GM12892 (cell line): Measurements from ENCODE around the gene FKBP14.

Source experiments
- DNase-seq: peaks from one replicate; pipeline ENCODE4 v3.0.0; 2011; ENCODE audit not compliant: insufficient read length
- FAIRE-seq: peaks from 2 replicates; lab custom pipeline; 2011; peaks lifted over from hg19 to GRCh38; lab: Jason Lieb, UNC
- POLR2A ChIP-seq: IDR thresholded peaks from 2 replicates; pipeline ENCODE4 v1.6.1; 2011; ENCODE audit warnings: low read depth, low read length, control low read depth
- POLR2AphosphoS5 ChIP-seq: IDR thresholded peaks from 2 replicates; pipeline ENCODE4 v1.6.1; 2011; ENCODE audit warnings: low read depth, low read length, control low read depth
- TAF1 ChIP-seq: IDR thresholded peaks from 2 replicates; pipeline ENCODE4 v1.6.1; 2011; ENCODE audit warnings: low read depth, mild to moderate bottlenecking, control low read depth, low read length, borderline replicate concordance

FKBP14 gene

GRCh38 chr7:30003098-30003497, 23.4 kb downstream of the FKBP14 start:
- no peak for DNase-seq
- TF ChIP-seq POLR2A (no peak), POLR2AphosphoS5 (no peak), TAF1 (no peak)
- FAIRE-seq: no peak

GRCh38 chr7:30001998-30002397, 24.5 kb downstream of the FKBP14 start:
- no peak for TF ChIP-seq POLR2A
- TF ChIP-seq POLR2AphosphoS5: no peak
- TF ChIP-seq TAF1: no peak
- DNase-seq: no peak
- FAIRE-seq: no peak

GRCh38 chr7:29998489-29998888, 28.0 kb downstream of the FKBP14 start:
- DNase-seq (no peak), FAIRE-seq (no peak)
- TF ChIP-seq POLR2A (no peak), TAF1 (no peak), POLR2AphosphoS5 (no peak)

GRCh38 chr7:29996321-29996720, 30.2 kb downstream of the FKBP14 start:
- FAIRE-seq: no peak
- no peak for DNase-seq
- TF ChIP-seq POLR2AphosphoS5 (no peak), POLR2A (no peak), TAF1 (no peak)

- FAIRE-seq (no peak), DNase-seq (no peak)
- TF ChIP-seq POLR2AphosphoS5 (no peak), TAF1 (no peak), POLR2A (no peak)
Measured at GRCh38 chr7:29995652-29996051, 30.9 kb downstream of the FKBP14 start.

GRCh38 chr7:29993140-29993539, 33.4 kb downstream of the FKBP14 start:
- no peak for DNase-seq
- no peak for FAIRE-seq
- no peak for TF ChIP-seq POLR2AphosphoS5
- no peak for TF ChIP-seq TAF1
- TF ChIP-seq POLR2A: no peak

GRCh38 chr7:29991937-29992336, 34.6 kb downstream of the FKBP14 start:
- TF ChIP-seq POLR2AphosphoS5: no peak
- no peak for TF ChIP-seq TAF1
- TF ChIP-seq POLR2A: no peak
- DNase-seq (no peak), FAIRE-seq (no peak)

GRCh38 chr7:29990931-29991330, 35.6 kb downstream of the FKBP14 start:
- TF ChIP-seq POLR2AphosphoS5 (no peak), POLR2A (no peak), TAF1 (no peak)
- no peak for FAIRE-seq
- DNase-seq: no peak

- DNase-seq (peak; percentile 70), FAIRE-seq (peak; percentile 58)
- TF ChIP-seq TAF1 (0 out of 2 replicates have a peak, but pooled peaks have one; percentile 38), POLR2A (peak; percentile 48; the same call in 1 of the 2 replicates), POLR2AphosphoS5 (no peak)
Measured at GRCh38 chr7:29989257-29989995, 37.1 kb downstream of the FKBP14 start, which contains the start of gene SCRN1. TSS of gene SCRN1 (minus strand) at chr7:29989801. CDS start at chr7:29969067, 20,734 bp downstream.

GRCh38 chr7:29988424-29989256, 37.9 kb downstream of the FKBP14 start:
- DNase-seq (peak; percentile 29), FAIRE-seq (peak; percentile 91)
- TF ChIP-seq POLR2A: peak; percentile 39; the same call in 1 of the 2 replicates
- no peak for TF ChIP-seq POLR2AphosphoS5
- peak; percentile 57; the same call in 1 of the 2 replicates for TF ChIP-seq TAF1

- DNase-seq (no peak), FAIRE-seq (no peak)
- TF ChIP-seq POLR2A (no peak), TAF1 (no peak), POLR2AphosphoS5 (no peak)
Measured at GRCh38 chr7:29987811-29988317, 38.6 kb downstream of the FKBP14 start.
